Spleen (tissue), 11 donors: ENCODE measurements around the gene TECTA. TPM values are rescaled to one million over a fixed set of nuclear protein-coding genes. Genes with fewer than 3 reads are reported as not detected.

Experiments used
- DNase-seq: peaks from one replicate; pipeline ENCODE4 v3.0.0-alpha.2; 2020
- H3K27ac ChIP-seq, 8 donors: fragments of 200-600 bp; sonication (generic) in 7 of 8; 1 replicate in 4 of 8; 2 replicates in 4 of 8; pipeline versions ENCODE4 v1.5.0 to v1.8.0; 2016 to 2021; ENCODE audit warnings: inconsistent platforms in 4 of 8, mild to moderate bottlenecking in 4 of 8, moderate library complexity in 1 of 8
- H3K27me3 ChIP-seq, 7 donors: fragments of 200-600 bp; sonication (generic) in 6 of 7; replicated peaks in 1 of 7; 1 replicate in 4 of 7; 2 replicates in 3 of 7; pipeline versions ENCODE4 v1.5.0 to v1.8.0; 2016 to 2021; ENCODE audit warnings: inconsistent platforms in 3 of 7, mild to moderate bottlenecking in 1 of 7
- H3K36me3 ChIP-seq, 6 donors: fragments of 200-600 bp; sonication (generic) in 5 of 6; 1 replicate in 4 of 6; 2 replicates in 2 of 6; pipeline versions ENCODE4 v1.5.0 to v1.8.0; 2016 to 2021; ENCODE audit warnings: inconsistent platforms in 2 of 6
- H3K4me1 ChIP-seq, 6 donors: fragments of 200-600 bp; sonication (generic) in 5 of 6; 1 replicate in 3 of 6; 2 replicates in 3 of 6; pipeline versions ENCODE4 v1.5.0 to v1.8.0; 2016 to 2021; ENCODE audit warnings: inconsistent platforms in 3 of 6
- H3K4me3 ChIP-seq, 8 donors: fragments of 200-600 bp; sonication (generic) in 7 of 8; 1 replicate in 4 of 8; 2 replicates in 4 of 8; pipeline versions ENCODE4 v1.5.0 to v1.8.0; 2016 to 2021; ENCODE audit warnings: inconsistent platforms in 4 of 8, mild to moderate bottlenecking in 4 of 8, moderate library complexity in 2 of 8
- H3K9me3 ChIP-seq, 8 donors: fragments of 200-600 bp; sonication (generic) in 7 of 8; 1 replicate in 4 of 8; 2 replicates in 4 of 8; pipeline versions ENCODE4 v1.5.0 to v1.8.0; 2016 to 2021; ENCODE audit warnings: inconsistent platforms in 4 of 8
- CTCF ChIP-seq, 11 experiments: fragments of 200-600 bp in 7 of 11; fragments of 450-650 bp in 4 of 11; sonication (generic) in 4 of 11; IDR thresholded peaks in 8 of 11; conservative IDR thresholded peaks in 3 of 11; 1 replicate in 7 of 11; 2 replicates in 4 of 11; pipeline versions ENCODE4 v1.4.0 to v1.8.0; 2016 to 2021; ENCODE audit warnings: antibody characterized with exemption in 11 of 11, inconsistent platforms in 4 of 11, mild to moderate bottlenecking in 1 of 11
- POLR2A ChIP-seq, 3 donors: fragments of 450-650 bp; IDR thresholded peaks; one replicate each; pipeline ENCODE4 v1.5.1; 2017; ENCODE audit warnings: antibody characterized with exemption in 3 of 3, mild to moderate bottlenecking in 1 of 3
- POLR2AphosphoS5 ChIP-seq, 3 donors: sonication (generic); formaldehyde crosslinking; IDR thresholded peaks; one replicate each; pipeline ENCODE4 v1.5.1; 2017; ENCODE audit warnings: antibody characterized with exemption in 3 of 3
- WGBS, 5 donors: extraction: QIAGEN DNeasy Blood & Tissue Kit in 3 of 5; methylation state at CpG; one replicate each; pipeline versions ENCODE4 v1.1.5 to v1.1.7; 2013 to 2018; 5-methylcytosine and 5-hydroxymethylcytosine counted together
- intact Hi-C: fragments of 100-400 bp; cut with DNase I; formaldehyde crosslinking; loops from one replicate; pipeline ENCODE4 v1.15.0; 2023; ENCODE audit warnings: low total_unique reads
- polyA plus RNA-seq, 3 donors: library from polyadenylated mRNA; stranded (reverse); fragments of 200-250 nt; gene quantifications; one replicate each; pipeline ENCODE4 v1.2.1, GENCODE V29; 2013
- total RNA-seq, 7 donors: library from RNA; depleted of rRNA in 3 of 7; stranded (reverse); fragments of >200 nt in 3 of 7; fragmentation: NEBNext Ultra II Directional in 4 of 7; extraction: Animal tissue kit (Norgen Biotek cat#: 25700) in 4 of 7; gene quantifications; one replicate each; pipeline versions ENCODE4 v1.1.0 to v1.2.1, GENCODE V29; 2016 to 2021
- donor health status: healthy with polysubstance abuse.
- donor health status: DM: no; HTN: no; CAD: no; lungs with moderate emphysema.
- donor health status: DM: no; HTN: no; CAD: no.
- donor health status: Bipolar disorder and iron deficiency.
- donor health status: healthy.
- donor health status: DM: no; HTN: no; CAD: no.
- donor health status: DM: yes; HTN: yes; CAD: no.

TECTA gene
- total and polyA plus RNA-seq, 10 donors = 0.15 to 3.3 (median 0.81) TPM

- Histone ChIP-seq H3K27me3 (peaks cover 0 to 15% (median 0%) of the 10 kb centered on the region in 7 donors), H3K9me3 (no peaks in the 10 kb centered on the region), H3K4me1 (peaks cover 0 to 8% (median 0%) of the 10 kb centered on the region in 6 donors), H3K4me3 (no peak overlapping the region), H3K27ac (no peak overlapping the region), H3K36me3 (no peaks in the 10 kb centered on the region)
- intact Hi-C loops = no loop called here
- no peak for DNase-seq
- TF ChIP-seq POLR2AphosphoS5 (IDR thresholded peaks at IDR 0.05) (no peak), CTCF (IDR thresholded peaks at IDR 0.05 in 8 of 11, conservative IDR thresholded peaks at IDR 0.05 in 3 of 11) (no peak), POLR2A (IDR thresholded peaks at IDR 0.05) (no peak)
- WGBS, 5 donors = 73 to 92% (median 79%) methylated on average over 9 of the region's 9 CpGs
Measured at GRCh38 chr11:121240650-121241303, 139.7 kb downstream of the TECTA start.

Other genes with a start within 250 kb of the TECTA start
- gene TBCEL, start 77.1 kb upstream of the TECTA start, total RNA-seq = 10 to 100 TPM; 27.3 to 49.3 (median 35.6) TPM
- 1 to 10 TPM; 3.9 to 6.0 (median 4.6) TPM for gene TBCEL, start 77.1 kb upstream of the TECTA start, polyA plus RNA-seq
- gene SC5D, start 191.5 kb downstream of the TECTA start, total RNA-seq = 10 to 100 TPM; 14.8 to 25.5 (median 20.2) TPM
- 1 to 10 TPM; 4.8 to 7.1 (median 6.7) TPM for gene SC5D, start 191.5 kb downstream of the TECTA start, polyA plus RNA-seq